ENCODE results near the gene TMCO6.

GRCh38 chr5:140673187-140673976 lies 34.1 kb downstream of the TMCO6 start, which contains the start of gene DND1:
- TF ChIP-seq POLR2A (IDR thresholded peaks at IDR 0.05) = no peak
- no peak for TF ChIP-seq POLR2AphosphoS5 (IDR thresholded peaks at IDR 0.05)
- no peak for TF ChIP-seq CTCF (IDR thresholded peaks at IDR 0.05)

All from suprapubic skin (tissue), 4 donors.